Liver (tissue), 9 donors: ENCODE data around the gene POGZ. TPM values are rescaled to one million over a fixed set of nuclear protein-coding genes. Genes with fewer than 3 reads are reported as not detected.

Experiments used
- DNase-seq: peaks from one replicate; pipeline ENCODE4 v3.0.0-alpha.2; 2017; ENCODE audit warnings: low spot score
- H3K27ac ChIP-seq, 2 donors: one replicate each; pipeline ENCODE4 v1.7.0; 2013; ENCODE audit warnings: inconsistent platforms in 2 of 2, low read length in 2 of 2, control low read depth in 1 of 2, low read depth in 1 of 2, mild to moderate bottlenecking in 1 of 2
- H3K27me3 ChIP-seq, 4 donors: one replicate each; pipeline versions ENCODE4 v1.6.1 to v1.7.0; 2013; ENCODE audit warnings: low read length in 3 of 4, inconsistent platforms in 1 of 4, mild to moderate bottlenecking in 1 of 4, moderate library complexity in 1 of 4; ENCODE audit not compliant: control insufficient read depth in 4 of 4, insufficient read depth in 4 of 4
- H3K36me3 ChIP-seq, 4 donors: one replicate each; pipeline versions ENCODE4 v1.6.1 to v1.7.0; 2013; ENCODE audit warnings: low read length in 3 of 4, mild to moderate bottlenecking in 3 of 4, low read depth in 1 of 4, moderate library complexity in 1 of 4; ENCODE audit not compliant: control insufficient read depth in 4 of 4, insufficient read depth in 3 of 4
- H3K4me1 ChIP-seq, 4 donors: one replicate each; pipeline versions ENCODE4 v1.6.1 to v1.7.0; 2013; ENCODE audit warnings: low read length in 3 of 4, mild to moderate bottlenecking in 3 of 4, moderate library complexity in 1 of 4; ENCODE audit not compliant: control insufficient read depth in 4 of 4, insufficient read depth in 4 of 4
- H3K4me3 ChIP-seq, 3 donors: one replicate each; pipeline versions ENCODE4 v1.6.1 to v1.7.0; 2013; ENCODE audit warnings: low read length in 3 of 3, control low read depth in 1 of 3, low read depth in 1 of 3, mild to moderate bottlenecking in 1 of 3
- H3K9ac ChIP-seq, 2 donors: one replicate each; pipeline ENCODE4 v1.7.0; 2013; ENCODE audit warnings: low read length in 2 of 2, mild to moderate bottlenecking in 2 of 2, moderate library complexity in 2 of 2, control low read depth in 1 of 2, low read depth in 1 of 2
- H3K9me3 ChIP-seq, 4 donors: one replicate each; pipeline versions ENCODE4 v1.6.1 to v1.7.0; 2013; ENCODE audit warnings: low read length in 3 of 4; ENCODE audit not compliant: control insufficient read depth in 4 of 4
- EGR1 ChIP-seq, 2 donors: IDR thresholded peaks; 2 replicates each; pipeline ENCODE4 v1.6.1; 2016 to 2018; ENCODE audit warnings: antibody characterized with exemption in 2 of 2, low read depth in 2 of 2
- GABPA ChIP-seq, 2 donors: IDR thresholded peaks in 1 of 2; conservative IDR thresholded peaks in 1 of 2; 2 replicates each; pipeline ENCODE4 v1.6.1; 2016; ENCODE audit warnings: antibody characterized with exemption in 2 of 2, mild to moderate bottlenecking in 1 of 2, moderate library complexity in 1 of 2
- HNF4A ChIP-seq, 2 donors: conservative IDR thresholded peaks; 2 replicates each; pipeline ENCODE4 v1.6.1; 2016; ENCODE audit warnings: antibody characterized with exemption in 2 of 2, mild to moderate bottlenecking in 2 of 2
- JUND ChIP-seq, 2 donors: IDR thresholded peaks; 2 replicates each; pipeline ENCODE4 v1.6.1; 2016; ENCODE audit warnings: antibody characterized with exemption in 2 of 2
- NR2F2 ChIP-seq: IDR thresholded peaks from 2 replicates; pipeline ENCODE4 v1.6.1; 2016; ENCODE audit warnings: antibody characterized with exemption
- RAD21 ChIP-seq, 2 donors: IDR thresholded peaks; 2 replicates each; pipeline ENCODE4 v1.6.1; 2016; ENCODE audit warnings: antibody characterized with exemption in 2 of 2, mild to moderate bottlenecking in 2 of 2
- RXRA ChIP-seq, 2 donors: IDR thresholded peaks; 2 replicates each; pipeline ENCODE4 v1.6.1; 2017 to 2018; ENCODE audit warnings: antibody characterized with exemption in 2 of 2, mild to moderate bottlenecking in 1 of 2
- SP1 ChIP-seq: IDR thresholded peaks from 2 replicates; pipeline ENCODE4 v1.6.1; 2018; ENCODE audit warnings: antibody characterized with exemption, mild to moderate bottlenecking
- TAF1 ChIP-seq: conservative IDR thresholded peaks from 2 replicates; pipeline ENCODE4 v1.6.1; 2016; ENCODE audit warnings: antibody characterized with exemption, mild to moderate bottlenecking
- YY1 ChIP-seq: IDR thresholded peaks from 2 replicates; pipeline ENCODE4 v1.6.1; 2016; ENCODE audit warnings: antibody characterized with exemption, mild to moderate bottlenecking
- WGBS: extraction: QIAGEN DNeasy Blood & Tissue Kit; methylation state at CpG from one replicate; pipeline ENCODE4 v1.1.7; 2013; 5-methylcytosine and 5-hydroxymethylcytosine counted together
- polyA plus RNA-seq, 2 donors: library from polyadenylated mRNA; stranded (reverse) in 1 of 2; unstranded in 1 of 2; fragments of 200-250 nt in 1 of 2; fragments of >200 nt in 1 of 2; fragmentation: Nextera tagmentation in 1 of 2; extraction: Ambion mirVana in 1 of 2; gene quantifications; one replicate each; pipeline versions ENCODE4 v1.2.1 to v1.2.3, GENCODE V29; 2013 to 2015
- total RNA-seq, 2 donors: library from RNA; depleted of rRNA; stranded (reverse); fragments of >200 nt; gene quantifications; one replicate each; pipeline ENCODE4 v1.2.3, GENCODE V29; 2014
- TF ChIP-seq, protein P1 (sequence below): IDR thresholded peaks from 2 replicates; pipeline ENCODE4 v1.6.1; 2016; ENCODE audit warnings: antibody characterized with exemption
- TF ChIP-seq, protein P2 (sequence below): IDR thresholded peaks from 2 replicates; pipeline ENCODE4 v1.6.1; 2016; ENCODE audit warnings: antibody characterized with exemption, mild to moderate bottlenecking
- TF ChIP-seq, protein P3 (sequence below): fragments of 150-350 bp; IDR thresholded peaks from 2 replicates; pipeline ENCODE4 v1.5.1; 2017; ENCODE audit warnings: improper control_type of control experiment, low read depth, low read length; ENCODE audit not compliant: missing input control
- TF ChIP-seq, protein P4 (sequence below): IDR thresholded peaks from 2 replicates; pipeline ENCODE4 v1.6.1; 2016; ENCODE audit warnings: antibody characterized with exemption
- donor health status: healthy.
- donor health status: healthy.
- donor health status: healthy.
- donor health status: healthy.
- donor health status: healthy.

The POGZ gene
- total and polyA plus RNA-seq, 4 donors: 7.7 to 30.1 (median 17.3) TPM

DNA sequence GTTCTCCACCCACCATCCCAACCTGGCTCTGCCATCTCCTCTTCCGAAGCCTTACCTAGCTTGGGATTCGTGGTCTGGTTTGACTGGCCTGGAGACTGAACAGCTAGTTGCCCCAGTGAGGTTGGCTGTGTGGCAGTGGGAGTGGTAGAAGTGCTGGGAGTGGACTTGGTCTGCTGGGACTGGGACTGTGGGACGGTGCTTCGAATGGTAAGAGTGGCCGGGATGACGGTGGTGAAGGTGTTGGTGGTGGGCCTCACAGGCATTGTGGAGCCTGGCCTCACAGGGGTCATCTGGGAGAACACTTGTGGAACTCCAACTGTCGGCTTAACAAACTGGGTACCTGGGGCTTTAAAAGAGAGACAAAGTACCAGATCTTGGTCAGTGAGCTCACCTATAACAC lies 31.2 kb downstream of the POGZ start:
- Histone ChIP-seq H3K9ac (no peak overlapping the region), H3K27me3 (no peaks in the 10 kb centered on the region), H3K4me3 (no peak overlapping the region), H3K4me1 (no peaks in the 10 kb centered on the region), H3K9me3 (no peaks in the 10 kb centered on the region), H3K27ac (no peak overlapping the region), H3K36me3 (peaks cover 5 to 61% (median 52%) of the 10 kb centered on the region in 4 donors)
- TF ChIP-seq GABPA (IDR thresholded peaks at IDR 0.05 in 1 of 2, conservative IDR thresholded peaks at IDR 0.05 in 1 of 2) (no peak), SP1 (no peak), YY1 (no peak), JUND (IDR thresholded peaks at IDR 0.05) (no peak), HNF4A (conservative IDR thresholded peaks at IDR 0.05) (no peak), RAD21 (IDR thresholded peaks at IDR 0.05) (no peak), RXRA (IDR thresholded peaks at IDR 0.05) (no peak), TAF1 (no peak), EGR1 (IDR thresholded peaks at IDR 0.05; ENCODE audit: low read depth in 2 of 2) (no peak)
- TF ChIP-seq, protein P1, sequence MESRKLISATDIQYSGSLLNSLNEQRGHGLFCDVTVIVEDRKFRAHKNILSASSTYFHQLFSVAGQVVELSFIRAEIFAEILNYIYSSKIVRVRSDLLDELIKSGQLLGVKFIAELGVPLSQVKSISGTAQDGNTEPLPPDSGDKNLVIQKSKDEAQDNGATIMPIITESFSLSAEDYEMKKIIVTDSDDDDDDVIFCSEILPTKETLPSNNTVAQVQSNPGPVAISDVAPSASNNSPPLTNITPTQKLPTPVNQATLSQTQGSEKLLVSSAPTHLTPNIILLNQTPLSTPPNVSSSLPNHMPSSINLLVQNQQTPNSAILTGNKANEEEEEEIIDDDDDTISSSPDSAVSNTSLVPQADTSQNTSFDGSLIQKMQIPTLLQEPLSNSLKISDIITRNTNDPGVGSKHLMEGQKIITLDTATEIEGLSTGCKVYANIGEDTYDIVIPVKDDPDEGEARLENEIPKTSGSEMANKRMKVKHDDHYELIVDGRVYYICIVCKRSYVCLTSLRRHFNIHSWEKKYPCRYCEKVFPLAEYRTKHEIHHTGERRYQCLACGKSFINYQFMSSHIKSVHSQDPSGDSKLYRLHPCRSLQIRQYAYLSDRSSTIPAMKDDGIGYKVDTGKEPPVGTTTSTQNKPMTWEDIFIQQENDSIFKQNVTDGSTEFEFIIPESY: no peak
- TF ChIP-seq, protein P2, sequence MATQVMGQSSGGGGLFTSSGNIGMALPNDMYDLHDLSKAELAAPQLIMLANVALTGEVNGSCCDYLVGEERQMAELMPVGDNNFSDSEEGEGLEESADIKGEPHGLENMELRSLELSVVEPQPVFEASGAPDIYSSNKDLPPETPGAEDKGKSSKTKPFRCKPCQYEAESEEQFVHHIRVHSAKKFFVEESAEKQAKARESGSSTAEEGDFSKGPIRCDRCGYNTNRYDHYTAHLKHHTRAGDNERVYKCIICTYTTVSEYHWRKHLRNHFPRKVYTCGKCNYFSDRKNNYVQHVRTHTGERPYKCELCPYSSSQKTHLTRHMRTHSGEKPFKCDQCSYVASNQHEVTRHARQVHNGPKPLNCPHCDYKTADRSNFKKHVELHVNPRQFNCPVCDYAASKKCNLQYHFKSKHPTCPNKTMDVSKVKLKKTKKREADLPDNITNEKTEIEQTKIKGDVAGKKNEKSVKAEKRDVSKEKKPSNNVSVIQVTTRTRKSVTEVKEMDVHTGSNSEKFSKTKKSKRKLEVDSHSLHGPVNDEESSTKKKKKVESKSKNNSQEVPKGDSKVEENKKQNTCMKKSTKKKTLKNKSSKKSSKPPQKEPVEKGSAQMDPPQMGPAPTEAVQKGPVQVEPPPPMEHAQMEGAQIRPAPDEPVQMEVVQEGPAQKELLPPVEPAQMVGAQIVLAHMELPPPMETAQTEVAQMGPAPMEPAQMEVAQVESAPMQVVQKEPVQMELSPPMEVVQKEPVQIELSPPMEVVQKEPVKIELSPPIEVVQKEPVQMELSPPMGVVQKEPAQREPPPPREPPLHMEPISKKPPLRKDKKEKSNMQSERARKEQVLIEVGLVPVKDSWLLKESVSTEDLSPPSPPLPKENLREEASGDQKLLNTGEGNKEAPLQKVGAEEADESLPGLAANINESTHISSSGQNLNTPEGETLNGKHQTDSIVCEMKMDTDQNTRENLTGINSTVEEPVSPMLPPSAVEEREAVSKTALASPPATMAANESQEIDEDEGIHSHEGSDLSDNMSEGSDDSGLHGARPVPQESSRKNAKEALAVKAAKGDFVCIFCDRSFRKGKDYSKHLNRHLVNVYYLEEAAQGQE: no peak
- TF ChIP-seq, protein P3, sequence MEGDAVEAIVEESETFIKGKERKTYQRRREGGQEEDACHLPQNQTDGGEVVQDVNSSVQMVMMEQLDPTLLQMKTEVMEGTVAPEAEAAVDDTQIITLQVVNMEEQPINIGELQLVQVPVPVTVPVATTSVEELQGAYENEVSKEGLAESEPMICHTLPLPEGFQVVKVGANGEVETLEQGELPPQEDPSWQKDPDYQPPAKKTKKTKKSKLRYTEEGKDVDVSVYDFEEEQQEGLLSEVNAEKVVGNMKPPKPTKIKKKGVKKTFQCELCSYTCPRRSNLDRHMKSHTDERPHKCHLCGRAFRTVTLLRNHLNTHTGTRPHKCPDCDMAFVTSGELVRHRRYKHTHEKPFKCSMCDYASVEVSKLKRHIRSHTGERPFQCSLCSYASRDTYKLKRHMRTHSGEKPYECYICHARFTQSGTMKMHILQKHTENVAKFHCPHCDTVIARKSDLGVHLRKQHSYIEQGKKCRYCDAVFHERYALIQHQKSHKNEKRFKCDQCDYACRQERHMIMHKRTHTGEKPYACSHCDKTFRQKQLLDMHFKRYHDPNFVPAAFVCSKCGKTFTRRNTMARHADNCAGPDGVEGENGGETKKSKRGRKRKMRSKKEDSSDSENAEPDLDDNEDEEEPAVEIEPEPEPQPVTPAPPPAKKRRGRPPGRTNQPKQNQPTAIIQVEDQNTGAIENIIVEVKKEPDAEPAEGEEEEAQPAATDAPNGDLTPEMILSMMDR: no peak
- TF ChIP-seq, protein P4, sequence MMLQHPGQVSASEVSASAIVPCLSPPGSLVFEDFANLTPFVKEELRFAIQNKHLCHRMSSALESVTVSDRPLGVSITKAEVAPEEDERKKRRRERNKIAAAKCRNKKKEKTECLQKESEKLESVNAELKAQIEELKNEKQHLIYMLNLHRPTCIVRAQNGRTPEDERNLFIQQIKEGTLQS: no peak
- 98% methylated on average over 7 of the region's 7 CpGs for WGBS
- no peak for DNase-seq

DNA sequence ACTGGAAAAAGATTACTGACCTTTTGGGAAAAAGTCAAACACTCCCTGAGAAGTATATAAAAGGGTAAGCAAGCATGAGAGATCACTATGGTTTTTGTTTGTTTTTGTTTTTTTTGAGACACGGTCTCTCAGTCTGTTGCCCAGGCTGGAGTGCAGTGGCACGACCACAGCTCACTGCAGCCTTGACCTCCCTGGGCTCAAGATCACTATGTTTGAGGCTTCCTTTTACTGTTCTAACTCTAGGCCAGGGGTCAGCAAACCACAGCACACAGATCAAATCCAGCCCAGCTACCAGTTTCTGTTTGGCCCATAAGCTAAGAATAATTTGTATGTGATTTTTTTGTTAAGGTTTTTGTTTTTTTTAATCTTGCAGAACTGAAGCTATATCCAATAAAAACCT lies 34.2 kb downstream of the POGZ start:
- Histone ChIP-seq H3K27me3 (no peaks in the 10 kb centered on the region), H3K9ac (peak overlapping the region in 1 of 2 donors; percentile 13), H3K4me1 (no peaks in the 10 kb centered on the region), H3K9me3 (no peaks in the 10 kb centered on the region), H3K4me3 (no peak overlapping the region), H3K36me3 (peaks cover 7 to 72% (median 66%) of the 10 kb centered on the region in 4 donors), H3K27ac (no peak overlapping the region)
- no peak for DNase-seq
- TF ChIP-seq TAF1 (no peak), NR2F2 (peak; percentile 20)
- WGBS: 25% methylated on average over 2 of the region's 2 CpGs
